NCI-H2081 treated with DMSO at 0.1 percent for 48 hours (cell line): ENCODE data around the gene ERBB4.
A peak's percentile ranks its signal among the peaks of the same experiment; 100 is the strongest.

Source experiments
- DNase-seq: peaks from one replicate; lab custom pipeline; 2025; lab: John Stamatoyannopoulos, UW

The ERBB4 gene

GRCh38 chr2:211405036-211405435 lies 1133.6 kb downstream of the ERBB4 start:
- DNase-seq = no peak

- no peak for DNase-seq
These were observed 1134.5 kb downstream of the ERBB4 start for GRCh38 chr2:211404098-211404497.

DNA sequence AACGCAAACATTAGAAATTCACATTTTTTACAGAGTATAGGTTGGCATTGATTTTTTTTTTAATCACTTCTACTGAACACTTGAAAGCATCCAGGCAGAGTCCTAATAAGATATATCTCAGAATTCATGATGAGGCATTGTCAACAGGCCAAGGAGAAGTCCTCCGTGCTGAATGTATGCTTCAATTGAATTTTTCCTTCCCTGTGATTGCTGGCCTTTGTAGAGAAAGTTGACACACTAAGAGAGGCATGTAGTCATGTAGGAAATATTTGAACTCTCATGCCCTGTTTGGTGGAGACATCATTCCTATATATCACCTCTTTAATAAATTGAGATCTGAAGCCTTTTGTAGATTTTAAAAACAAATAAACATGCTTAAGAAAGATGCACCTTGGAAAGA lies 1137.3 kb downstream of the ERBB4 start:
- DNase-seq = no peak

DNA sequence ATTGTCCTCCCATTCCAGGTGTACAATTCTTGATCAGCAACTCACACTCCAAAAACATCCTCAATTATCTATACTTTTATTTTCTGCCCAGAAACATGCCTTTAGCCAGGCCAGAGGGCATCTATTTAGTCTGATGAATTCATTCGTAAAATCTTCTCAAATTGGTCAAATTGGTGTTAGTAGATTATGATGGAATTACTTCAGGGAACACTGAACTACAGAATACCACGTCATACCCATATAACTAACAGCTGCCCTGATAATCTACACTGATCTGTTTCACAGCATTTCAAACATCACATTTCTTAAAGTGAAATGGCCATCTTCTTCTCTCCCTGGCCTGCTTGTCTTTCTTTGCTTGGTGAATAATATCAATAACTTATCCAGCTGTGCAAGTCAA lies 1140.8 kb downstream of the ERBB4 start:
- no peak for DNase-seq

DNA sequence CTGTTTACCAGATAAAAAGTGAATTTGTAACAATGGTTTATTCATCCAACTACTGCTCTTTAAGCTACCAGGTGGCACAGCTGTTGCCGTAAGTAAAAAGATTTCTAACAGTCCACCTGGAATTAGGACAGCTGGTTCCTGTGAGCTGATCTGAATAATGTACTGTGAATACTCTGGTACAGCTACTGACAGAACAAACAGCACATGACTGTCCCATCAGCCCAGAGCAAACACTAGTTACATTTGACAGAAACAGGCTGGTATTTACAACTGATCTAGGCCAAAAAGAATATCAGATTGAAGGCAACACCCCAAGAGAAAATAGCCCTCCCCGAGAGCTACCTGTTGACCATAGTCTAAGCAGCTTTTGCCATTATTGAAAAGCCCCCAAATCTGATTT lies 1141.8 kb downstream of the ERBB4 start:
- peak; percentile 95 for DNase-seq

GRCh38 chr2:211391189-211391567 lies 1147.4 kb downstream of the ERBB4 start:
- DNase-seq = peak; percentile 46

DNA sequence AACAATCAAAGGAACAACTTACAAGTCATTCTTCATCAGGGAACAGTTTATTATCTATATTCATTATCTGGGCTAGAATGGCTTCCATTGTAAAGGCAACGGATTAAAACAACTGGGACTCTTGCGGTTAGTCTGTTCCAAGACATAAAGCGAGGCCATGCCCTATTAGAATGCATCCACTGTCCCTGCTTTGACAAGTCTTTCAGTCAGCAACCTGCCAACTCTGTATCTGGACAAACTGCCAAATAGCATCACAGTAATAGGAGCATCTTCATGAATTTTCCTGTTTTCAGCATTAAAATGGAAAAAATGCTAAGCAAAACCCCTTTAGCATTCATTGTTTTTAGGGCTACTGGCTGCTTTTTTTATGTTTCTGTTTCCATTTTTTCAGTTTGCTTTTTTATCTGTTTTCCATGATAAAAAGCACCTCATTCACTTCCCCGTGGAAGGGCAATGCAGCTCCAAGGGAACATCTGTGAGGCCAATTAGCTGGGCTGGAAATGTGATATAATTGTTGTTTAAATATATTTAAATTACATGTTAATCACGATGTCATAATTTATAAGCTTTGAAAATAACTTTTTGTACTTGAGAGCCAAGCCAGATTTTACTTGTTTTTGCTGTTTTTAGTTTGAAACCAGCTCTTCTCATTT lies 1147.9 kb downstream of the ERBB4 start:
- no peak for DNase-seq

- no peak for DNase-seq
These were observed 1150.9 kb downstream of the ERBB4 start for GRCh38 chr2:211387734-211388133.

DNA sequence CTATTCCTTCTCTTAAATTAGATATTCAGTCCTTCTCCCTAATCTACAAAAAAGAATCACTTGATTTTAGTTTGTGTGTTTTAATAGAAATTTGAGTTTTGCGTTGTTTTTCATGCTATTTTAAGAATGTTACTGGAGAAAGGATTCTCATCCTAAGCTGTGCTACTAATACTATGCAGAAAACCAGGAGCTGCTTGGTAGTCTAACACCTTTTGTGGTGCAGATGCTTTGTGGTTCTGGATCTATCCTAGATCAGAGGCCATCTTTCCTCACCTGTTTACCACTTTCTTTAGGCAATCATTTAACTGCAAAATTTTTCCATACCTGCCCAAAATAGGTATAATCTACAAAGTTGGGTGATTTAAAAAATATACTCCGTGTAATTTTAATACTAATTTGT lies 1158.6 kb downstream of the ERBB4 start:
- DNase-seq = no peak

GRCh38 chr2:211376410-211376809 lies 1162.2 kb downstream of the ERBB4 start:
- no peak for DNase-seq

DNA sequence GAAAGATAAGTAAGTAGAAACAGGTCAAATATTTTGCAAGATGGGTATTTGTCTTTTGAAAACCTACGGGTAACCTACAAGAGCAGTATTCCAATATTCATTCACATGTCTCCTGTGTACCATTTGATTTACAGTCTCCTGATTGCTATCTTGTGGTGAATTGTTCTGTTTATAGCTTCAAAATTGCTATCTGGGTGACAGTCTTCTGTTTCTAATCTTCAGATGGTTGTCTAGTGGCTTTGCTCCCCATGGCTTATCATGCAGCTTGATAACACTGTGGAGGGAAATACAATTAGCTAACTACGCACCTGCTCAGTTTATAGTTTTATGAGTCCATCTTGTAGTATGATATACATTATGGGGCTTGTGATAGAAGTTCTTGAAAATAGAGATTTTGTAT lies 1165.4 kb downstream of the ERBB4 start:
- DNase-seq = peak; percentile 17

GRCh38 chr2:211371465-211371864 lies 1167.1 kb downstream of the ERBB4 start:
- DNase-seq = no peak

GRCh38 chr2:211368467-211368866 lies 1170.1 kb downstream of the ERBB4 start:
- DNase-seq = no peak

DNA sequence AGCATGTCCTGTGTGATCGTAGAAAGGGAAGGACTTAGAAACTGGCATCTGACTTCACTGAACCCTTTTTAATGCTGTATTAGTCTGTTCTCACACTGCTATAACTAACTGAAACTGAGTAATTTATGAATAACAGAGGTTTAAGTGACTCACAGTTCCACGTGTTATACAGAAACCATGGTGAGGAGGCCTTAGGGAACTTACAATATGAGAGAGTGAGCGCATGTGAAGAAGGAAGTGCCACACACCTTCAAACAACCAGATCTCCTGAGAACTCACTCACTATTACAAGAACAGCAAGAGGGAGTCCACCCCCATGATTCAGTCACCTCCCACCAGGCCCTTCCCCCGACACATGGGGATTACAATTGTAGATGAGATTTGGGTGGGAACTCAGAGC lies 1170.9 kb downstream of the ERBB4 start:
- DNase-seq = no peak

- DNase-seq = no peak
These were observed 1171.3 kb downstream of the ERBB4 start for GRCh38 chr2:211367293-211367692.

DNA sequence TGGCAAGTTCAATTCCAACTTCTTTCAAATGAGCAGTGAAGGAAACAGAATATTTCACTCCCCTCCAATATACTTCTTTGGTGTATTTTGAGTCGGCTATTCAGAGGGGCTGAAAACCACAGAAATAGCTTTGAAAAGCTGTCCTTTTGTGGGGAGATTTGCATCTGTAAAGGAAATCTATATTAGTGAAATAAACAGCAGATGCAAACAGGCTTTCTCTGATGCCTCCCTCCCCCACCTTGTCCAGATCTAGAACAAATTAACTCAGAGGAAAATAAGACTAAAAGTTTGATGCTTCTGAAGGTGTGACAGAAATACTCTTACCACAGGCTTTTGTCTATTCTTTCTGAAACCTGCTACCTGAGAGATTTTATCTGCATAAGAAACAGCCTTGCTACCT lies 1173.7 kb downstream of the ERBB4 start:
- no peak for DNase-seq

DNA sequence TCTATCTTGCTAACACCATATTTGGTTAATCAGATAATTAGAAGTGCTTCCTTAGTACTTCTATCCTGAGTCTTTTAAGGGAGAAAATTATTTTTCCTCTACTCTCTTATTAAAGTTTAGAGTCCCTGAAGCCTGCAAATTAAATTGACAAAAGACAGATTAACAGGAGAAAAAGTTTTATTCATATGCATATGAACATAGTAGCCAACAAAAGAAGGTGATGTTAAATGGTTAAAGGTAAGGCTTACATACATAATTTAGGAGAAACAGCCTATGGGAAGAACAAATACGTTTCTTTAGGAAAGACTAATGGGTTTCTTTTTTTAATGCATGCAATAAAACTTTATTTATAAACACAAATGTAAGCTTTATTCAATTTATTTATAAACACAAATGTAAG lies 1177.2 kb downstream of the ERBB4 start:
- no peak for DNase-seq

- no peak for DNase-seq
These were observed 1179.3 kb downstream of the ERBB4 start for GRCh38 chr2:211359347-211359746.

- DNase-seq = no peak
These were observed 1180.1 kb downstream of the ERBB4 start for GRCh38 chr2:211358504-211358903.

DNA sequence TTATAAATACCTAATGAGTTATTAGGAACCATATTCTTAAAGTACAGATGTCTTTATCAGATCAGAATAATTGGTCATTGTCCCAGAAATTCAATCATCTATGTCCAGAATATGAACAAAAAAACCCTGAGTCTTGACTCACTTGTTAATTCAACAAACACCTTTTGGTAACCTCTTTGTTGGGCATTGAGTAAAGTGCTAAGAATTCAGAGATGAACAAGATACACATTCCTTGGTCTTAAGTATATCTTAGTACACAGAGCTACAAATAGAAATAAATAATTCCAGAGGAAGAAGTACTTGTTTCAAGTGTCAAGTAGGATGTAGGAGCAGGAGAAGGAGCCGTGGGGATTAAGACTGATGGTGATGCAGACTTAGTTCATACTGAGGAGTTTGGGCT lies 1184.1 kb downstream of the ERBB4 start:
- no peak for DNase-seq

GRCh38 chr2:211351987-211352386 lies 1186.6 kb downstream of the ERBB4 start:
- no peak for DNase-seq

GRCh38 chr2:211349031-211349430 lies 1189.6 kb downstream of the ERBB4 start:
- DNase-seq = no peak

- DNase-seq = no peak
These were observed 1191.3 kb downstream of the ERBB4 start for GRCh38 chr2:211347328-211347727.

DNA sequence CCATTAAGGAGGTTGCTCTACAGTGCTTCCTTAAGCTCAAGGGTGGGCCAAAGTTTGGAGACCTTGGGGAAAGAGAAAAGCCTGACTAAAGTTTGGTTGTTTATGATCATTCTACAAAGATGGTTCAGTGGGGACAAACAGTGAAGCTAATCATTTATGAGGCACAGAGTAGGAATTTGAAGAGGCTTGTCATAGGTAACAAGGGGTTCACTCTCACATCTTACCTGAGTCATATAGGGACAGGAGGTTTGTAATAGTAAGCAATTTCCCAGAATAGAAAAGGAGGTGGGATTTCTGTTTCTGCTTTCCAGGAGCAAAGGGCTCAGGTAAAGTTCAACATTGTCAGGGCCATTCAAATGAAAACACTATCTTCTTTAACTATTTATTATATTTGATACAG lies 1194.3 kb downstream of the ERBB4 start:
- DNase-seq = no peak

DNA sequence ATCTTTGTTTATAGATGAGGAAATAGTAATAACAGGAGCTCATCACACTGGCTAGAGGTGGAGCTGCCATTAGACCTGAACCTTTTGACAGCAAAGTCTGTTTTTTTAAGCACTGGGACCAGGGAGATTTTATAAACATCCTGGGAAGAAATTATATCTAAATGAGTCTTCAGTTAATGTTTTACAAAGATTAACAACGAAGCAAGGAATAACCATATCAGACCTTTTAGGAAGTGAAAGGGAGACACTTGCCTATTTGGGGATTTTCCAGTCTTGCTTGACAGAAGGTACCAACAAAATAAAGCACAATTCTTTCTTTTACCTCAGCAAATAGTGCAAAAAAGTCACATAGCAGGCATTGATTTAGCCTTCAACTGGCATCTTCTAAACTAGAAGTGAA lies 1205.2 kb downstream of the ERBB4 start:
- DNase-seq = no peak
